NCI-H1417 (cell line): Measurements from ENCODE around the gene EGFL7.
"Not testable (repeated sequence)": the region's sequence is repeated elsewhere in the genome, so short reads cannot be mapped to it uniquely, and the experiment has no call there.

Experiments
- DNase-seq, 3 experiments: peaks; one replicate each; lab custom pipeline; 2025; lab: John Stamatoyannopoulos, UW

The EGFL7 gene

DNA sequence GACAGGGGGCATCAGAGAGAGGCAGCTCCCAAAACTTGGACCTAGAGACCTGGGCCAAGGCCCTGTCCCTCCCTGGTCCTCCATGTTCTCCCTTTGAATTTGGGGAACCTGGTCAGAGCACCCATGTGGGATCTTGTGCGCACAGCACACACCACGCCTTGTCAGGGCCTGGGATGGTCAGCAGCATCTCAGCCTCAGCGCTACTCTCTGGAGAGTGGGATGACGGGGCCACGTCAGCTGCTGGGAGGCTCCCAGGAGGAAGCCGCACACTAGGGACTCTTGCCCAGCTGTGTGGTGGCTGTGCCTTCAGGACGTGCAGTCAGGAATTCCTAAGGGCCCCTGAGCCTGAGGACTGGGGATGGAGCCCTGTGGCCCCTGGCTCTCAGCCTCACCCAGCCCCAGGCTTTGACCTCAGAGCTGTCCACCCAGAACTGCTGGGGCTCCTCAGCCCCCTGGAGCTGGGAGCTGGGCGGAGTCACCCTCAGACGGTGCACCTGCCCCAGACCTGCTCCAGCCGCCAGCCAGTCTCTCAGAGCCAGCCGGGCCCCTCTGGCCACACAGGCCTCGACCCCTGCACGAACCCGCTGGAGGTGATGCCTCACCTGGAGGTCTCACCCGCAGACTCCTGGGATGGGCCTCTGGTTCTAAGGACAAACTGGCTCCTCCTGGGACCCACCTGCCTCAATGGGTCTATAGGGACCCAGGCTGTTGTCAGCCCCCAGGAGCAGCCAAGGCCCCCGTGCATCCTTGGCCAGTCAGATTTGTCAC is 38.3 kb upstream of the EGFL7 start:
- DNase-seq: no peak

- DNase-seq: peak in 1 of 3 experiments; percentile 42
Observed at GRCh38 chr9:136625101-136626065, 37.3 kb upstream of the EGFL7 start.

DNA sequence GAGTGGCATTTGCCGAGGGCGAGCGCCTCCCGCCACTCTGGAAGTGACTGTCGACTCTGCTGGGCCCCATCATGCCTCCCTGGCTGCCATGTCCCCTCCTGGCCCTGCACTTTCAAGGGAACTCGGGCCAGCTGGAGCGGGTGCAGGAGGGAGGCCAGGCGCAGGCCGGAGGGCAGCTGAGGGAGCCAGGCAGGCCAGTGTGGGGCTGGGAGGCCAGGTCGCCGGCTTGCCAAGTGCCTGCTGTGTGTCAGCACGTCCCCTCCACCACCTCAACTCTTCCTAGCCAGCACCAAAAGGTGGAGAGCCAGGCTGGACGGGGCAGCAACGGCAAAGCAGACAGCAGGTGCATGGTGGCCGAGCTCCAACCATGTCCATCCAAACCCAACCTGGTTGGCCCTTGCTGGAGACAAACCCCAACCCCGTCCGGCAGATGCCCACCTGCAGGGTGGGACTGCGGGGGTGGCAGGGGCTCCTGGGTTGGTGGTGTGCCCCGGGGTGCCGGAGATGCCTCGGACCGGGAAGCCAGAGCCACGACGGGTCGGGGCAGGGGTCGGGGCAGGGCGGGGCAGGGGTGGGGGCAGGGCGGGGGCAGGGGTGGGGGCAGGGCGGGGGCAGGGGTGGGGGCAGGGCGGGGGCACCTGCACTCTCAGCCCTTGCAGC is 36.5 kb upstream of the EGFL7 start:
- peak in 1 of 3 experiments; percentile 55 for DNase-seq

DNA sequence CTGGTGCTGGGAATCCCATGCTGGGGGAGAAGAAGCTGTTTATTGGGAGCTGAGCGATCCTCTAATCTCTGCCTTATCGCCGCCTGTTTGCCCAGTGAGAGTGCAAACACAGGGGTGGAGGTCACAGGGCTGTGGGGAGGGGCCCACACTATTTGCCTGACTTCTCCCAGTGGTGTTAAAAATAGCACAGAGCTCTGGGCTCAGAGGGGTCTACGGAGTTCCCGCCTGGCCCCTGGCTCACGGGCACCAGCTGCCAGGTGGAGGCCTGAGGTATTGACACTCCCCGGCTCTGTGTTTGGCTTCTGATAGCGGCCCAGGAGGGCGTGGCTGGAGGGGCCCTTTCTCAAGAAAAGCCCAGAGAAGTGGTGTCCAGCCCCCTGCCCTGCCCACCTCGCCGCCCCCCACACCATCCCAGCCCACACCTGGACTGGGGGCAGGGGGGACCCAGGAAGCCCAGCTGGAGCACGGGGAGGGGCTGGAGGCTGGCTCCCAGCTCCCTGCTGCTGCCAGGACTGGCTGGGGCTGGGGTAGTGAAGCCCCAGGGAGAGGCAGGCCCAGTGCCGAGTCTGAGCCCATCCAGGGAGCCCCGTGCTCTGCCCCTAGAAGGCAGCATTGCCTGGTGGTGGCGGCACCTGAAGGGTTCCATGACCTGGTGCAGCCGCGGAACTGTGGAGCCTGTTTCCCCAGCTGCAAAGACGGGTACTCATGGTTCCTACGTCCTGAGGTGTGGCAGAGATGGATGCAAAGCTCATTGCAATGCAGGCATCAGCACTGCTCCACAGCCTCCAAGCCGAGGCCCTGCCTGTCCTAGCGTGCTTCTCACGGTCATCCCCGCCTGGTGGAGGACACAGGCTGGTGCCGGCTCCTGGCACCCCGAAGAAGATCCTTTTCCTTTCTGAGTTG is 35.7 kb upstream of the EGFL7 start:
- peak; percentile 1 to 92 (median 83) for DNase-seq

- DNase-seq: no peak
Observed at GRCh38 chr9:136627703-136628102, 35.0 kb upstream of the EGFL7 start.

DNA sequence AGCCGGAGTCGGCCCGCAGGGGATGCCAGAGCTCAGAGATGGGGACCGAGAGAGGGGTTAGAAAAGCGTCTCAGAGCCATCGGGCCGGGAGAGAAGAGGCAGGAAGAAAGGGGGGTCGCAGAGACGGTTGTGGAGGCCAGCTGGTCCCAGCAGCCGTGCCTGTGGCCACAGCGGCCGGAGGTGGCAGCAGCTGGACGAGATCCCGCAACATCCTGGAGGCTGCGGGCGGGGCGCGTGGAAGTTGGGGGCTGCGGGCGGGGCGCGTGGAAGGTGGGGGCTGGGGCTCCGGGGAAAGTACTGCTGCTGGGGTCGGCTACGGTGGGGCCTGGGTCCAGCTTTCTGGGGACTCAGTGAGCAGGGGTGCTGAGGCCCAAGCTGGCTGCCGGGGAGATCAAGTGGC is 34.4 kb upstream of the EGFL7 start:
- DNase-seq: no peak

DNA sequence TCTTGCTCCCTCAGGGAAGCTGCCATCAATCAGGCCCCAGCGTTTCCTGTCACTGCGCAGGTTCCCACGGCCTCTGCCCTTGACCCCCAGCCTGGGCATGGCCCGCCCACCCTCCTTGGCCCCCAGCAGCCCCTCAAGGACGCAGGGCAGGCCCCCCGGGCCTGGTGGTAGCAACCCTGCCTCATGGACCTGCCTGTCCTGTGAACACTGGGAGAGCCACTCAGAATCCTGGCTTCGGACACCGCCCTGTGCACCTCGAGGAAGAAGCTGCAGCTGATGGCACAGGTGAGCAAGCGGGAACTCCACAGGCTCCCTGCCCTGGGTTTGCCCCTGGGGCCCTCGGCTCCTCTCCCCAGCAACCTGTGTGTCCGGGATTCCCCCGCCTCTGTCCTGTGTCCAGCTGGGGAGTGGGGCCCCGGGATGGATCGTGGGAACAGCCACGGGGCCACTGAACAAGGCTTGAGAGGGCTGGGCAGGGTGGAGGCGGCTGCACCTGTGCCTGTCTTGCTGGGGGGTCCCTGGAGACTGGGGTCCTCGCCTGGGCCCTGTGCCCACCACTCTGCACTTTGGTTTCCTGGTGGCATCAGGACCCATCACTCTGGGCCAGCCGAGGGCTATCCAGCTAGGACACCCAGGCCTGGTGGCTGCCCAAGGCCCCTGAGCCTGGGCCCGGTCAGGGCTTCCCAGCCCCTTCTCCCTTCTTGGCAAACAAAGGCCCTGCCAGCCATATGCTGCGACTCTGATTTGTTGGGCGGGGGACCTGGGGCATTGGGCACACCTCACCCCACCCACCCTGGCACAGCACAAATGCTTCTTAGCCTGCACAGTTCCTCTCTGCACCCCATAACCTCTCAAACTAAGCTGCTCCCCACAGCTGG is 33.5 kb upstream of the EGFL7 start:
- DNase-seq: no peak

DNA sequence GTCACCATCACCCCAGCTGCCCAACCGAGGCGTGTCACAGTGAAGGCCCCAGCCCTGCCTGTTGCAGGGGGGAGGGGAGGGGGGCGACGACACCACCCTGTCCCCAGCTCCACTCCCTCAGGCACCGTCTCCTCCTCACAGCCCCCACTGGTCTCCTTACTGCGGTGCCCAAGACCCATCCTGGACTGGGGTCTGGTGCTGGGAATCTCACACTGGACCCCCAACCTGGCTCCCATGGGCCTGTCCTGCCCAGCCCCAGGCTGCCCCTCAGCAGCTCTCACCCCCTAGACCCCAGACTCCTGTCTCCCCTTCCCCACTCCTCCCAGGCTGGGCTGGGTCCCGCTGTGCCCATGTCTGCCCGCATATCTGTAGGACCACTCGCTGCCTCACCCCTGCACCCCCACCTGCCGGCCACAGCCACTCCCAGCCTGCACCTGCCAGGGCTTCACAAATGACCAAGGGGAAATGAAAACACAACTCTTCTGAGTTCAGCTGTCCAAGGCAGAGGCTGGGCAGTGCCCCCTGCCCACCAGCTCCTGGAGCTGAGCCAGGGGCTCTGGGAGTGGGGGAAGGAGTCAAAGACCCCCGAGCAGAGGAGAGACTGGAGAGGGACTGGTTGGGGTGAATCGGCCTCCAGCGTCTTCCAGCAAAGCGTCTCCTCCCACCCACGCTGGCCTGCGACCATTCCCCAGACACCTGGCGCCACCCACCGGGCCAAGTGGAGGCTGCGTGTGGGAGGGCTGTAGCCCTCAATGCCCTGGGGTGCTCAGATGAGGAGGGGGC is 32.6 kb upstream of the EGFL7 start:
- peak; percentile 44 to 87 (median 81) for DNase-seq

DNA sequence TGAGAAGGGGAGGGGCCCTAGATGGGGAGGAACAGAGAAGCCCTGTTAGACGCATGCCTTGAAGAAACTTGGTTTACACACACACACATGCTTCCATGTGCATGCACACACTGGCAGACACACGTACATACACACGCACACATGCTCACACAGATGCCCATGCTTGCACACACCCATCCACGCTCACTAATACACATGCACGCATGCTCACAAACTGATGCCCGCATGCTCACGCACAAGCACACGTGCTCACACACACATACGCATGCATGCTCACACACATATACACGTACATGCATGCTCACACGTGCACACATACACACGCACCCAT is 32.1 kb upstream of the EGFL7 start:
- no peak for DNase-seq

GRCh38 chr9:136631038-136632000 is 31.4 kb upstream of the EGFL7 start:
- DNase-seq: peak; percentile 58 to 91 (median 73)

GRCh38 chr9:136632072-136632471 is 30.6 kb upstream of the EGFL7 start:
- not testable (repeated sequence) for DNase-seq

GRCh38 chr9:136632491-136633106 is 30.1 kb upstream of the EGFL7 start:
- not testable (repeated sequence) for DNase-seq

DNA sequence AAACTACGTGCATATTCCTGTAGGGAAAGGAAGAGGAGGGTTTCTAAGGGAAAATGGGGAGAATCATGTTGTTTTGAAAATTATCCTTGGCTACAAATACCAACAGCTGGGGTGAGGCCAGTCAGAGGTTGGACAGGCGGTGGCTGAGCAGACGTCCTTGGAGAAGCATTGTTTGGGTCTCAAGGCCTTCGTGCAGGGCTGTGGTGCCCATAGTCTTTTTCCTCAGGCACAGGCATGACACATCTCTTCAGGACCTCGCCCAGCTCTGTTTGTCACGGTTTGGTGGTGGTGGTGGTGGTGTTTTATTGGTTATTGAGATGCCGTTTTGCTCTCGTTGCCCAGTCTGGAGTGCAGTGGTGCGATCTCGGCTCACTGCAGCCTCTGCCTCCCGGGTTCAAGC is 27.8 kb upstream of the EGFL7 start:
- DNase-seq: no peak

DNA sequence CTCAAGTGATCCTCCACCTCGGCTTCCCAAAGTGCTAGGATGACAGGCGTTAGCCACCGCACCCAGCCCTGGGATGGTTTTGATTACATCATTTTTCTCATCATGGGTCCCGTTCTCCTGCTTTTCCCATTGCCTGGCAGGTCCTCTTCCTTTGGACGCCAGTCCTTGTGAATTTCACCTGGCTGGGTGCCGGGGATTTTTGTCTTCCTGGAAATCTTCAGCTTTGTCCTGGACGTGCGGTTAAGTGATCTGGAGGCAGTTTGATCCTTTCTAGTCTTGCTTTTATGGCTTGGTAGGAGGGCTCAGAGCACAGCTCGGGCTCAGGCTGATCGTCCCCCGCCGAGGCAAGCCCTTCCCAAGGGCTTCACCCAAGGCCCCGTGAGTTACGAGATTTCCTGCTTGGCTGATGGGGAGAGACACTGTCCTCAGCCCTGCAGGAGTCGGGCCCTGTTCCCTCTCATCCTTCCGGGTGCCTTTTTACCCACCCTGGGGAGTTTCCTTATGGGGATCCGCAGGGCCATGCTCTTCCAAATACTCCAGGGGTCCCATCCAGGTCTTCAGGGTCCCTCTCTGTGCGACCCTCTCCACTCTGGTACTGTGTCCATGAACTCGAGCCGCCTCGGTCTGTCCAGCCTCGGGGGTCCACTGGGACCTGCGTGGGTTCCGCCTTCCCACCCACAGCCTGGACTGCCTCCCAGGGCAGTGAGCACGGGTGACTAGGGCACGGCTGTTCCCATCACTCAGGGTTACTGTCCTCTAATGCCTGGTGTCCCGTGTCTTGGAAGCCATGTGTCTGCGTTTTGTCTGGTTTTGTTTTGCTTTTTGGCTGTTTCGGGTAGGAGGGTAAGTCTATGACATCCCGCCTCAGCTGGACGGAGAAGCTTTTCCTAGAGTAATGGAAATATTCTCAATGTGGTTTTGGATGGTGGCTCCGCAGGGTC is 22.3 kb upstream of the EGFL7 start:
- no peak for DNase-seq

DNA sequence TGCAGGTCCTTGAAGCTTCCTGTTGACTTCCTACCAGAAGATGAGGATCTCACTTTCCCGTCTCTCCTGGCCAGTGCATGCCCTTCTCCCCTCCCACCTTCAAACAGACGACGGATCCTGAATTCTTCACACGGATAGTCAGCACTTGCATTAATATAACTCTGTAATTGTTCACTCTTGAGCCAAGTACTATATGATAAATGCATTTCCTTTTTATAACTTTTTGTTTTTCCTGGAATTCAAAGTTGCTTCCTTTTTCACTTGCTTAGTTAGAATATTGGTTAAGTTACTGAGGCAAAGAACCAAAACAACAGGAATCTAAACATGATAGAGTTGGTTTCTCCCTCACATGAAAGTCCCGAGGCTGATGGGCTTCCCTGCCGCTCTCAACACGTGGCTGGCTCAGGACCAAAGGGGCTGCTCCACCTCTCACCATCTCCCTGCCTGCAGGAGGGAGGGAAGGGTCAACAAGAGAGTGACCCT is 20.2 kb upstream of the EGFL7 start:
- no peak for DNase-seq

GRCh38 chr9:136643596-136644342 is 18.9 kb upstream of the EGFL7 start:
- DNase-seq: no peak
